Immature natural killer cell (primary cell): ENCODE data around the gene PLXDC2. TPM values are rescaled to one million over a fixed set of nuclear protein-coding genes. Genes with fewer than 3 reads are reported as not detected.
A peak's percentile ranks its signal among the peaks of the same experiment; 100 is the strongest.

Experiments used
- DNase-seq, 3 donors: peaks; one replicate each; pipeline ENCODE4 v3.0.0; 2022; ENCODE audit warnings: mixed read lengths in 1 of 3
- H3K27ac Mint-ChIP-seq, 6 donors: one replicate each; pipeline ENCODE4 v1.8.0; 2020; ENCODE audit warnings: mixed read lengths in 6 of 6, mild to moderate bottlenecking in 5 of 6, inconsistent platforms in 4 of 6, moderate library complexity in 3 of 6
- H3K27me3 Mint-ChIP-seq, 3 donors: one replicate each; pipeline ENCODE4 v1.8.0; 2020 to 2021; ENCODE audit warnings: low read depth in 3 of 3, mild to moderate bottlenecking in 3 of 3, mixed read lengths in 3 of 3, moderate library complexity in 3 of 3, inconsistent platforms in 1 of 3
- H3K36me3 Mint-ChIP-seq, 3 donors: one replicate each; pipeline ENCODE4 v1.8.0; 2020; ENCODE audit warnings: mixed read lengths in 3 of 3, inconsistent platforms in 2 of 3, mild to moderate bottlenecking in 2 of 3
- H3K4me1 Mint-ChIP-seq, 2 donors: one replicate each; pipeline ENCODE4 v1.8.0; 2020; ENCODE audit warnings: inconsistent platforms in 2 of 2, mild to moderate bottlenecking in 2 of 2, mixed read lengths in 2 of 2, moderate library complexity in 1 of 2
- H3K4me3 Mint-ChIP-seq, 5 donors: one replicate each; pipeline ENCODE4 v1.8.0; 2020; ENCODE audit warnings: mild to moderate bottlenecking in 5 of 5, mixed read lengths in 5 of 5, inconsistent platforms in 3 of 5, moderate library complexity in 3 of 5
- H3K9me3 Mint-ChIP-seq, 6 donors: one replicate each; pipeline ENCODE4 v1.8.0; 2020; ENCODE audit warnings: mild to moderate bottlenecking in 6 of 6, mixed read lengths in 6 of 6, inconsistent platforms in 4 of 6, moderate library complexity in 3 of 6
- polyA plus RNA-seq, 3 donors: library from polyadenylated mRNA; unstranded; fragments of 300-500 nt; fragmentation: Illumina TruSeq; gene quantifications; one replicate each; pipeline ENCODE4 v1.2.3, GENCODE V29; 2021

Gene PLXDC2
- polyA plus RNA-seq, 3 donors from 2014 or later = 5.1 to 9.6 (median 9.2) TPM

DNA sequence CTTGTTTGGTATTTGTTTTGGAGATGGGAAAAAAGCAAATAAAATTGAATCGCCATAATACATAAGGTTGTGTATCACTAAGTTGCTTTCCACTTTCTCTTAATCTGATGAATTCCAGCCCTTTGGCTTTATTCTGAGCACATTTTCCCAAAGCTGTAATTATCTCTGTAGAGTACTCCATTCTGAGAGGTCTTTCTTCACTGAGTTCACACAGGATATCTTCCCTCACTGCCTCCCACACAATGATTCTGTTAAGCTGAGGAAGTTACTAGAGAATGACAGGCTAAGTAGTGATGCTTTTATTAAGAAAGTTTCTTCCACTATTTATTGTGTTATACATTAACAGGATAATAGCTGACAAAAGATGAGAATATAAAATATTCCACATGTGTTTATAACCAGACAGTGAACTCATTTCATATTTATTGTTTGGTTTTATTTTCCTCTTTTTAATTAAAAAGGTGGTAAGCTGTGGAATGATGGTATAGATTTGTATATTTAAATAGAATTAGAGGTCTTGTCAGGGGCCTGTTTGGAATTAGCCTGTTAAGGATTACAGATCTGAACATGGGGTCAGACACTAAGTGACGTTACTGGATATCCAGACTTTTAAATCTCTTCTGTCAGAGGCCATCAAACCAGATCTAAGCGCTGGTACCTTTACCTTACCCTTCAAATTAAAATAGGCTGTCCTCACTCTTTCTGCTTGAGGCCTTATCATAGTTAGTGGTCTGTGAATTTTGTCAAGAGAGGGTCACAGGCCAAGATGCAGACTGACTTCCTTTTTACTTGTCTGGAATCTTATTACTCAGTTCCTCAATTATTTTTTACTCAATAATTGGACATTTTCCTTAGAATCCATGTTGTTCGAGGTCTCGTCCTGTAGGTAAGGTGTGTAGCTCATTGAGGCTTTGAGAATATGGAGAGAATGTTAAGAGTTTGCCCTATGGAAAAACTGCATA lies 8.4 kb downstream of the PLXDC2 start:
- peak overlapping the region in 1 of 6 donors; percentile 4 for H3K27ac Mint-ChIP-seq
- no peak for DNase-seq
- peaks cover 0 to 5% (median 4%) of the 10 kb centered on the region in 3 donors for H3K27me3 Mint-ChIP-seq
- no peak overlapping the region for H3K4me3 Mint-ChIP-seq
- peaks cover 0 to 8% (median 0%) of the 10 kb centered on the region in 3 donors for H3K36me3 Mint-ChIP-seq
- peaks cover 14 to 22% of the 10 kb centered on the region in 2 donors for H3K4me1 Mint-ChIP-seq
- H3K9me3 Mint-ChIP-seq = no peaks in the 10 kb centered on the region

DNA sequence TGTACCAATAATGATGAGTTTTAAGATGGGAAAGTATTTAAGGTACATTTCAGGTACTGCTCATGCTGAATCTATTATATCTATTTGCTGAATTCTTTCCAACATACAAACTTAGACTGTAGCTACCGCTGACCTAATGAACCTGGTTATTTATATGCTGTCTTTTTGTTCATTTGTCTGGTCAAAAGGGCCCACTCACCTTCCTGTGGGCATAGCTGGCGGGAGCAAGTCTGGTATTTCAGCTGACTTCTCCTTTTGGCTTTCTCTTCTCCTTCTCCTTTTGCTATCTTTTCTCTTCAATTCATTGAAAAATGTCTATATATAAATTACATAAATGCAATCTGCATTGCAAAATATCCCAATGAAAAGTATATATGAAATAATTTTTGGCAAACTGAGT lies 9.5 kb downstream of the PLXDC2 start:
- Mint-ChIP-seq H3K36me3 (peaks cover 0 to 8% (median 0%) of the 10 kb centered on the region in 3 donors), H3K27ac (no peak overlapping the region), H3K4me1 (peaks cover 9 to 18% of the 10 kb centered on the region in 2 donors), H3K27me3 (peaks cover 0 to 5% (median 4%) of the 10 kb centered on the region in 3 donors), H3K4me3 (no peak overlapping the region), H3K9me3 (no peaks in the 10 kb centered on the region)
- no peak for DNase-seq

DNA sequence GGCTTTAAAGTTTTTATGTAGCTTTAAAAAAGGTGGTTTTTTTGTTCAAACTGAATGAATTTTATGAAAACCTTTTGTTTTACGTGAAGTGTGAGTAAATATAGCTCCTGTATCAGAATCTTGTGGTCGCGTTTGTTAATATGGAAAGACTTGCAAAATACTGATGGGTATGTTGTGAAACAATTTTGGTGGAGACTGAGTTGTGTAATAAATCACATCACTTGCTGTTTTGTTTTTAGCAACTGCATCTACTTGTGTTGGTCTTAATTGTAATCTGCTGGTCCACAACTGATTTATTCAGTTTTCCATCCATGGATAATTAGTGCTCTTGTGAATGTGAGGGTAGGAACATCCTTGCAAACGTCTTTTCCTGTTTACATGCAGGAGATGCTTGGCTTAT lies 10.5 kb downstream of the PLXDC2 start:
- Mint-ChIP-seq H3K27ac (no peak overlapping the region), H3K4me1 (peaks cover 9 to 13% of the 10 kb centered on the region in 2 donors), H3K9me3 (no peaks in the 10 kb centered on the region), H3K36me3 (peaks cover 0 to 7% (median 2%) of the 10 kb centered on the region in 3 donors), H3K4me3 (no peak overlapping the region), H3K27me3 (peaks cover 0 to 5% (median 4%) of the 10 kb centered on the region in 3 donors)
- DNase-seq = no peak

- Mint-ChIP-seq H3K36me3 (peaks cover 0 to 8% (median 4%) of the 10 kb centered on the region in 3 donors), H3K4me3 (no peak overlapping the region), H3K4me1 (peaks cover 9 to 13% of the 10 kb centered on the region in 2 donors), H3K9me3 (no peaks in the 10 kb centered on the region), H3K27me3 (peaks cover 0 to 5% (median 4%) of the 10 kb centered on the region in 3 donors), H3K27ac (no peak overlapping the region)
- DNase-seq = no peak
Measured at GRCh38 chr10:19828278-19829049, 12.2 kb downstream of the PLXDC2 start.

- H3K4me1 Mint-ChIP-seq = peaks cover 0 to 14% of the 10 kb centered on the region in 2 donors
- H3K27me3 Mint-ChIP-seq = peaks cover 0 to 4% (median 3%) of the 10 kb centered on the region in 3 donors
- H3K27ac Mint-ChIP-seq = no peak overlapping the region
- H3K36me3 Mint-ChIP-seq = peaks cover 0 to 12% (median 4%) of the 10 kb centered on the region in 3 donors
- no peaks in the 10 kb centered on the region for H3K9me3 Mint-ChIP-seq
- no peak overlapping the region for H3K4me3 Mint-ChIP-seq
- DNase-seq = no peak
Measured at GRCh38 chr10:19832699-19833098, 16.5 kb downstream of the PLXDC2 start.

GRCh38 chr10:19833170-19833824 lies 17.1 kb downstream of the PLXDC2 start:
- Mint-ChIP-seq H3K4me3 (no peak overlapping the region), H3K36me3 (peaks cover 0 to 12% (median 4%) of the 10 kb centered on the region in 3 donors), H3K4me1 (peaks cover 0 to 13% of the 10 kb centered on the region in 2 donors), H3K27me3 (peaks cover 0 to 4% (median 3%) of the 10 kb centered on the region in 3 donors), H3K27ac (no peak overlapping the region), H3K9me3 (no peaks in the 10 kb centered on the region)
- DNase-seq = no peak

- Mint-ChIP-seq H3K36me3 (peaks cover 0 to 8% (median 4%) of the 10 kb centered on the region in 3 donors), H3K27me3 (peaks cover 0 to 2% (median 0%) of the 10 kb centered on the region in 3 donors), H3K4me1 (peaks cover 0 to 12% of the 10 kb centered on the region in 2 donors), H3K9me3 (no peaks in the 10 kb centered on the region), H3K4me3 (no peak overlapping the region), H3K27ac (no peak overlapping the region)
- DNase-seq = no peak
Measured at GRCh38 chr10:19835952-19836351, 19.7 kb downstream of the PLXDC2 start.

GRCh38 chr10:19839090-19839489 lies 22.9 kb downstream of the PLXDC2 start:
- DNase-seq = no peak
- H3K36me3 Mint-ChIP-seq = peaks cover 0 to 7% (median 0%) of the 10 kb centered on the region in 3 donors
- H3K4me3 Mint-ChIP-seq = no peak overlapping the region
- no peaks in the 10 kb centered on the region for H3K9me3 Mint-ChIP-seq
- H3K4me1 Mint-ChIP-seq = peaks cover 0 to 16% of the 10 kb centered on the region in 2 donors
- H3K27ac Mint-ChIP-seq = no peak overlapping the region
- peaks cover 0 to 2% (median 0%) of the 10 kb centered on the region in 3 donors for H3K27me3 Mint-ChIP-seq

- H3K4me1 Mint-ChIP-seq = peaks cover 0 to 16% of the 10 kb centered on the region in 2 donors
- peaks cover 0 to 2% (median 0%) of the 10 kb centered on the region in 3 donors for H3K27me3 Mint-ChIP-seq
- peaks cover 0 to 6% (median 0%) of the 10 kb centered on the region in 3 donors for H3K36me3 Mint-ChIP-seq
- DNase-seq = no peak
- no peak overlapping the region for H3K4me3 Mint-ChIP-seq
- no peaks in the 10 kb centered on the region for H3K9me3 Mint-ChIP-seq
- H3K27ac Mint-ChIP-seq = no peak overlapping the region
Measured at GRCh38 chr10:19839552-19839951, 23.3 kb downstream of the PLXDC2 start.

GRCh38 chr10:19840776-19841175 lies 24.5 kb downstream of the PLXDC2 start:
- Mint-ChIP-seq H3K4me1 (peaks cover 0 to 13% of the 10 kb centered on the region in 2 donors), H3K9me3 (no peaks in the 10 kb centered on the region), H3K36me3 (peaks cover 0 to 3% (median 0%) of the 10 kb centered on the region in 3 donors), H3K27ac (no peak overlapping the region), H3K4me3 (no peak overlapping the region), H3K27me3 (peaks cover 0 to 2% (median 0%) of the 10 kb centered on the region in 3 donors)
- no peak for DNase-seq

DNA sequence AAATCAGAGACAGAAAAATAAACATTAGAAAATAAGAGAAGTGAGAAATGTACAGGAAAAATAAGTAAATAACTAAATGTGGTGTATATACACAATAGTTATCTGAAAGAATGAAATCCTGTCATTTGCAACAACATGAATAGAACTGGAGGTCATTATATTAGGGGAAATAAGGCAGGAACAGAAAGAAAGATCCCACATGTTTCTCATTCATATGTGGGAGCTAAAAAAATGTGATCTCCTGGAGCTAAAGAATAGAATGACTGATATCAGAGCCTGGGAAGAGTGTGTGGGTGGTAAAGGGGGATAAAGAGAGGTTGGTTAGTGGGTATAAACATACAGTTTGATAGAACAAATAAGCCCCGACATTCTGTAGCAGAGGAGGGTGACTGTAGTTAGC lies 27.3 kb downstream of the PLXDC2 start:
- Mint-ChIP-seq H3K9me3 (peaks cover 0 to 4% (median 0%) of the 10 kb centered on the region in 6 donors), H3K27ac (no peak overlapping the region), H3K27me3 (no peaks in the 10 kb centered on the region), H3K4me3 (no peak overlapping the region), H3K4me1 (peaks cover 13 to 24% of the 10 kb centered on the region in 2 donors), H3K36me3 (peaks cover 0 to 8% (median 0%) of the 10 kb centered on the region in 3 donors)
- no peak for DNase-seq

DNA sequence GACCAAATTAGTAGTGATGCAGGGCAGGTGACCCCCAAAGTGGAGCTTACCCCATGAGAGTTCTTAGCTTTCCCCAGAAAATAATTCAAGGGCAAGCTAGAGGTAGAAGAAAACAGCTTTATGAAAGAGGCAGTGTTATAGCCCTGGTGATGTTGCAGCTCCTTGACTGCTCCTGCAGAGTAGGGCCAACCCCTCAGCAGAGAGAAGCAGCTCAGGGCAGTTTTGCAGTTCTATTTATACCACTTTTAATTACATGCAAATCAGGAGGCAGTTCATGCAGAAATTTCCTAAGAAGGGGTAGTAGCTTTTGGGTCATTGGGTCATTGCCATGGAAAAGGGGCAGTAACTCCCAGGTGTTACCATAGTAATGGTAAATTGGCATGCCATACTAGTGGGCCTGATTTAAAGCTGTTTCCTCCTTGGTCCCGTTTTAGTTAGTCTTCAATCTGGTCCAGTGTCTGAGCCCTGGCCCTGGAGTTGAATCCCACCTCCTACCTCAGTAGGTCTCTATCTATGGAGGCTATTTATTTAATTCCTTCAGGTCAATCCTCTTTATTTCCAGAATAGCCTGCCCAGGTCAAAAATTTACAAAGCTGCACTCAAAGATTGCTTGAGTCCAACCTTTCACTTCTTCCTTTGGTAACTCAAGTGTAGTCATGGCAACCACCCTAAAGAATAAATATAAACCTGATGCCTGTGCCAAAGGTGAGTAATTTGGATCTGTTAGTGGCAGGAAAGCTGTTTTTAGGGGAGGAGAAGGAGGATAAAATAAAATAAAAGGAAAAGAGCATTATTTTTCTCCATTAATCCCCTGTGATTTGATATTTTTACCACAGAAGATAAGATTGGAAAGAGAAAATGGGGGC lies 29.5 kb downstream of the PLXDC2 start:
- Mint-ChIP-seq H3K27ac (no peak overlapping the region), H3K4me3 (no peak overlapping the region), H3K36me3 (peaks cover 0 to 8% (median 0%) of the 10 kb centered on the region in 3 donors), H3K9me3 (peaks cover 0 to 4% (median 0%) of the 10 kb centered on the region in 6 donors), H3K4me1 (peaks cover 13 to 20% of the 10 kb centered on the region in 2 donors), H3K27me3 (no peaks in the 10 kb centered on the region)
- no peak for DNase-seq
